HepG2 (cell line): ENCODE measurements around the gene NEK3.

ENCODE experiments used
- CAMTA2 ChIP-seq: sonication (generic); formaldehyde crosslinking; IDR thresholded peaks from 2 replicates; pipeline ENCODE4 v1.4.0; 2020; ENCODE audit warnings: mild to moderate bottlenecking, missing genetic modification reagents, borderline replicate concordance
- GLI4 ChIP-seq: sonication (generic); formaldehyde crosslinking; IDR thresholded peaks from 2 replicates; pipeline ENCODE4 v1.5.1; 2020; ENCODE audit warnings: missing genetic modification reagents, mild to moderate bottlenecking, moderate library complexity, borderline replicate concordance
- MEIS1 ChIP-seq: sonication (generic); formaldehyde crosslinking; IDR thresholded peaks from 2 replicates; pipeline ENCODE4 v1.9.0; 2021; ENCODE audit warnings: mild to moderate bottlenecking, missing genetic modification reagents, moderate library complexity, borderline replicate concordance
- PCBP2 ChIP-seq: fragments of 200-400 bp; formaldehyde crosslinking; optimal IDR thresholded peaks from 2 replicates; pipeline ENCODE3; 2018; ENCODE audit warnings: low read length, low read depth; ENCODE audit not compliant: poor library complexity, severe bottlenecking
- POGZ ChIP-seq: sonication (generic); formaldehyde crosslinking; IDR thresholded peaks from 2 replicates; pipeline ENCODE4 v1.4.0; 2020; ENCODE audit warnings: mild to moderate bottlenecking, missing genetic modification reagents
- POLR2A ChIP-seq, 2 experiments: IDR thresholded peaks; 2 replicates each; pipeline ENCODE4 v1.6.1; 2011; ENCODE audit warnings: low read depth in 2 of 2, low read length in 2 of 2, mild to moderate bottlenecking in 1 of 2, moderate library complexity in 1 of 2; ENCODE audit not compliant: insufficient read depth in 1 of 2
- SMC3 ChIP-seq: IDR thresholded peaks from 2 replicates; pipeline ENCODE4 v1.6.1; 2011; ENCODE audit warnings: low read length, improper control_type of control experiment
- TARDBP ChIP-seq: sonication (generic); formaldehyde crosslinking; IDR thresholded peaks from 2 replicates; pipeline ENCODE4 v1.8.0; 2022; ENCODE audit warnings: mild to moderate bottlenecking, missing genetic modification reagents
- ZBTB7A ChIP-seq: sonication (generic); formaldehyde crosslinking; IDR thresholded peaks from 2 replicates; pipeline ENCODE4 v1.8.0; 2022; ENCODE audit warnings: mild to moderate bottlenecking, missing genetic modification reagents
- ZFX ChIP-seq: sonication (generic); formaldehyde crosslinking; IDR thresholded peaks from 2 replicates; pipeline ENCODE4 v1.4.0; 2020; ENCODE audit warnings: mild to moderate bottlenecking, low read depth, missing genetic modification reagents, moderate library complexity
- ZNF382 ChIP-seq: sonication (generic); formaldehyde crosslinking; IDR thresholded peaks from 2 replicates; pipeline ENCODE4 v1.5.0; 2020; ENCODE audit warnings: missing genetic modification reagents, mild to moderate bottlenecking, borderline replicate concordance
- TF ChIP-seq, protein P1 (sequence below): sonication (generic); formaldehyde crosslinking; IDR thresholded peaks from 2 replicates; pipeline ENCODE4 v1.5.0; 2020; ENCODE audit warnings: mild to moderate bottlenecking, missing genetic modification reagents, moderate library complexity
- TF ChIP-seq, protein P2 (sequence below), 2 experiments: IDR thresholded peaks; 2 replicates each; pipeline ENCODE4 v1.6.1; 2011 to 2012; ENCODE audit warnings: low read length in 2 of 2, borderline replicate concordance in 1 of 2, low read depth in 1 of 2, mild to moderate bottlenecking in 1 of 2, moderate library complexity in 1 of 2
- TF ChIP-seq, protein P3 (sequence below): sonication (generic); formaldehyde crosslinking; IDR thresholded peaks from 2 replicates; pipeline ENCODE4 v1.8.0; 2022; ENCODE audit warnings: mild to moderate bottlenecking, missing genetic modification reagents, borderline replicate concordance

DNA sequence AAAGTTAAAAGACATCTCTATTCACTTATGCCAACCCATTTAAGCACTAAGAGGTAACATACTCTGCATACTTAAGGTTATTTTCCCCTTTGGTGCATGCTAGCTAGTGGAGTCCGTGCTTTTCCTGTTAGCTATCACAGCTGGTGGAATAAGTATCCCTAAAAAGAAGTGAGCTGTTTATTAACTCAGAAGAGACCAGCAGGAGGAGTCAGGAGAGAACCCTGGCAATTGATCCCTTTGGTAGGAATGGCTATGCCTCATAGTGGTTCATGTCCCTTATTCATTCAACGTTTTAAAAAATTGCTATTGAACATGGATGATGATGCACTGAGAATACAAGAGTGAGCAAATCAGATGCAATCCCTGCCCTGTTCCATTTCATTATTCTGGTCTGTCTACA lies 18.1 kb downstream of the NEK3 start:
- TF ChIP-seq TARDBP (no peak), CAMTA2 (CRISPR knock-in tag) (no peak), POGZ (no peak), PCBP2 (no peak), ZFX (no peak), SMC3 (peak; percentile 40; the same call in 1 of the 2 replicates), ZBTB7A (CRISPR knock-in tag) (no peak), MEIS1 (CRISPR knock-in tag) (no peak), ZNF382 (CRISPR knock-in tag) (no peak), POLR2A (IDR thresholded peaks at IDR 0.05; ENCODE audit: insufficient read depth in 1 of 2, low read depth in 2 of 2, low read length in 2 of 2) (no peak), GLI4 (CRISPR knock-in tag) (no peak)
- TF ChIP-seq, protein P1, sequence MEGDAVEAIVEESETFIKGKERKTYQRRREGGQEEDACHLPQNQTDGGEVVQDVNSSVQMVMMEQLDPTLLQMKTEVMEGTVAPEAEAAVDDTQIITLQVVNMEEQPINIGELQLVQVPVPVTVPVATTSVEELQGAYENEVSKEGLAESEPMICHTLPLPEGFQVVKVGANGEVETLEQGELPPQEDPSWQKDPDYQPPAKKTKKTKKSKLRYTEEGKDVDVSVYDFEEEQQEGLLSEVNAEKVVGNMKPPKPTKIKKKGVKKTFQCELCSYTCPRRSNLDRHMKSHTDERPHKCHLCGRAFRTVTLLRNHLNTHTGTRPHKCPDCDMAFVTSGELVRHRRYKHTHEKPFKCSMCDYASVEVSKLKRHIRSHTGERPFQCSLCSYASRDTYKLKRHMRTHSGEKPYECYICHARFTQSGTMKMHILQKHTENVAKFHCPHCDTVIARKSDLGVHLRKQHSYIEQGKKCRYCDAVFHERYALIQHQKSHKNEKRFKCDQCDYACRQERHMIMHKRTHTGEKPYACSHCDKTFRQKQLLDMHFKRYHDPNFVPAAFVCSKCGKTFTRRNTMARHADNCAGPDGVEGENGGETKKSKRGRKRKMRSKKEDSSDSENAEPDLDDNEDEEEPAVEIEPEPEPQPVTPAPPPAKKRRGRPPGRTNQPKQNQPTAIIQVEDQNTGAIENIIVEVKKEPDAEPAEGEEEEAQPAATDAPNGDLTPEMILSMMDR (CRISPR knock-in tag): peak; percentile 26; the same call in 1 of the 2 replicates
- TF ChIP-seq, protein P2, sequence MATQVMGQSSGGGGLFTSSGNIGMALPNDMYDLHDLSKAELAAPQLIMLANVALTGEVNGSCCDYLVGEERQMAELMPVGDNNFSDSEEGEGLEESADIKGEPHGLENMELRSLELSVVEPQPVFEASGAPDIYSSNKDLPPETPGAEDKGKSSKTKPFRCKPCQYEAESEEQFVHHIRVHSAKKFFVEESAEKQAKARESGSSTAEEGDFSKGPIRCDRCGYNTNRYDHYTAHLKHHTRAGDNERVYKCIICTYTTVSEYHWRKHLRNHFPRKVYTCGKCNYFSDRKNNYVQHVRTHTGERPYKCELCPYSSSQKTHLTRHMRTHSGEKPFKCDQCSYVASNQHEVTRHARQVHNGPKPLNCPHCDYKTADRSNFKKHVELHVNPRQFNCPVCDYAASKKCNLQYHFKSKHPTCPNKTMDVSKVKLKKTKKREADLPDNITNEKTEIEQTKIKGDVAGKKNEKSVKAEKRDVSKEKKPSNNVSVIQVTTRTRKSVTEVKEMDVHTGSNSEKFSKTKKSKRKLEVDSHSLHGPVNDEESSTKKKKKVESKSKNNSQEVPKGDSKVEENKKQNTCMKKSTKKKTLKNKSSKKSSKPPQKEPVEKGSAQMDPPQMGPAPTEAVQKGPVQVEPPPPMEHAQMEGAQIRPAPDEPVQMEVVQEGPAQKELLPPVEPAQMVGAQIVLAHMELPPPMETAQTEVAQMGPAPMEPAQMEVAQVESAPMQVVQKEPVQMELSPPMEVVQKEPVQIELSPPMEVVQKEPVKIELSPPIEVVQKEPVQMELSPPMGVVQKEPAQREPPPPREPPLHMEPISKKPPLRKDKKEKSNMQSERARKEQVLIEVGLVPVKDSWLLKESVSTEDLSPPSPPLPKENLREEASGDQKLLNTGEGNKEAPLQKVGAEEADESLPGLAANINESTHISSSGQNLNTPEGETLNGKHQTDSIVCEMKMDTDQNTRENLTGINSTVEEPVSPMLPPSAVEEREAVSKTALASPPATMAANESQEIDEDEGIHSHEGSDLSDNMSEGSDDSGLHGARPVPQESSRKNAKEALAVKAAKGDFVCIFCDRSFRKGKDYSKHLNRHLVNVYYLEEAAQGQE (IDR thresholded peaks at IDR 0.05; ENCODE audit: borderline replicate concordance in 1 of 2, low read depth in 1 of 2, low read length in 2 of 2): no peak
- TF ChIP-seq, protein P3, sequence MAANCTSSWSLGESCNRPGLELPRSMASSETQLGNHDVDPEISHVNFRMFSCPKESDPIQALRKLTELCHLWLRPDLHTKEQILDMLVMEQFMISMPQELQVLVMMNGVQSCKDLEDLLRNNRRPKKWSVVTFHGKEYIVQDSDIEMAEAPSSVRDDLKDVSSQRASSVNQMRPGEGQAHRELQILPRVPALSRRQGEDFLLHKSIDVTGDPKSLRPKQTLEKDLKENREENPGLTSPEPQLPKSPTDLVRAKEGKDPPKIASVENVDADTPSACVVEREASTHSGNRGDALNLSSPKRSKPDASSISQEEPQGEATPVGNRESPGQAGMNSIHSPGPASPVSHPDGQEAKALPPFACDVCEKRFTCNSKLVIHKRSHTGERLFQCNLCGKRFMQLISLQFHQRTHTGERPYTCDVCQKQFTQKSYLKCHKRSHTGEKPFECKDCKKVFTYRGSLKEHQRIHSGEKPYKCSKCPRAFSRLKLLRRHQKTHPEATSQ (CRISPR knock-in tag): no peak
